Activated CD8-positive, alpha-beta T cell treated with anti-CD3 and anti-CD28 coated beads, Interleukin-2, amount 10 ng/mL, durations not matched to agents 7 days and 5 days (primary cell): ENCODE data around the gene CLEC10A. TPM values are rescaled to one million over a fixed set of nuclear protein-coding genes. Genes with fewer than 3 reads are reported as not detected.

Source experiments
- ATAC-seq: fragments of 150-1000 bp; cut with Tn5 transposase; one replicate; pipeline ENCODE4 v1.10.0; 2021; ENCODE audit warnings: moderate library complexity
- CTCF ChIA-PET: fragments of 350-600 bp; sonication (Branson Sonifier 250); formaldehyde crosslinking; loops from one replicate; lab custom pipeline; 2021; ENCODE audit warnings: antibody characterized with exemption; lab: Charles Lee
- POLR2A ChIA-PET: fragments of 350-600 bp; sonication (Branson Sonifier 250); formaldehyde crosslinking; loops from one replicate; lab custom pipeline; 2021; ENCODE audit warnings: antibody characterized with exemption; lab: Charles Lee
- DNase-seq: peaks from one replicate; pipeline ENCODE4 v3.0.0-alpha.2; 2020
- H3K27ac Mint-ChIP-seq: one replicate; pipeline ENCODE4 v1.8.0; 2021; ENCODE audit warnings: mild to moderate bottlenecking, mixed read lengths
- H3K27me3 Mint-ChIP-seq: one replicate; pipeline ENCODE4 v1.8.0; 2021; ENCODE audit warnings: low read depth, mixed read lengths
- H3K36me3 Mint-ChIP-seq: one replicate; pipeline ENCODE4 v1.8.0; 2021; ENCODE audit warnings: low read depth, mixed read lengths
- H3K4me1 Mint-ChIP-seq: one replicate; pipeline ENCODE4 v1.8.0; 2021; ENCODE audit warnings: low read depth, mixed read lengths
- H3K4me3 Mint-ChIP-seq: one replicate; pipeline ENCODE4 v1.8.0; 2021; ENCODE audit warnings: mild to moderate bottlenecking, mixed read lengths
- H3K9me3 Mint-ChIP-seq: one replicate; pipeline ENCODE4 v1.8.0; 2022; ENCODE audit warnings: mixed read lengths; ENCODE audit not compliant: insufficient read depth
- total RNA-seq, 2 experiments: library from RNA; stranded (reverse); gene quantifications; one replicate each; pipeline ENCODE4 v1.2.3, GENCODE V29; 2021

CLEC10A gene
- total RNA-seq, 2 experiments from 2014 or later = not detected

DNA sequence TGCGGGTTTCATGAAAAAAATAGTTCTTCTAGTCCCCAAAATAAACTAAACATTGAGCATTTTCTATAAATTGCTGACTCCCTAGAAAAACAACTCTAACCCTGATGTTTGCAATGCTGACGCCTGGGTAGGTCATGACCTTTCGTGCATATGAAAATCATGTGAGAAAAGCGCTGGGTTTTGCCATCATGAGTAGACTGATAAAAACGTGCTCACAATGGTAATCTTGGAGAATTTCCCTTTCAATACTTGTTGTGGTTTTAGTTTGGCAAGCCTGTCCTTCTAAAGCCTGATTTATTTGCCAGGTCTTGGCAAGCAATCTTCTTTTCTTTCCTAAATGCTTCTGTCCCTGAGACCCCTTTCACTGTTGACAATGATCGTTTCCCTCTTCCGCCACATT lies 4.0 kb upstream of the CLEC10A start:
- POLR2A ChIA-PET = interaction anchor here (0.6 kb wide), 1 partner anchor 503 kb away, joined by 3 read pairs; no protein-coding TSS in a partner anchor
- DNase-seq (no peak), ATAC-seq (no peak)
- CTCF ChIA-PET = interaction anchor here (1.4 kb wide), 1 partner anchor 94 kb away, joined by 3 read pairs; no protein-coding TSS in a partner anchor
- Mint-ChIP-seq H3K36me3 (no peaks in the 10 kb centered on the region), H3K9me3 (no peaks in the 10 kb centered on the region), H3K4me3 (no peak overlapping the region), H3K27ac (no peak overlapping the region), H3K27me3 (peaks cover 34% of the 10 kb centered on the region), H3K4me1 (peaks cover 36% of the 10 kb centered on the region)

DNA sequence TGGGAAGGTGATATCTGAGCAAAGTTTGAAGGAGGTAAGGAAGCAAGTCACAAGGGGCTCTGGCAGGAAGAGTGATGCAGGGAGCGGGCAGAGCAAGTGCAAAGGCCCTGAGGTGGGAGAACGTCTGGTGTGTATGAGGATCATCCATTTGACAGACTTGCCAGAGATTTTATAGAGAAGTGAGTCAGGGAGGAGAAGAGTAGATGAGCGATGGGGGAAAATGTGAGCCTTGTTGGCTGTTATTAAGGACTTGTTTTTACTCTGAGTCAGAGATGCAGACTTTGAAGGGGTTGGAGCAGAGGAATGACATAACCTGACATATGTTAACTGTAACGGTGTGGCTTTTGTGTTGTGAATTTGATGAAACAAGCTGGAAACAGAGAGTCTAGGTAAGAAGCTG lies 3.5 kb upstream of the CLEC10A start:
- H3K4me3 Mint-ChIP-seq = no peak overlapping the region
- no peaks in the 10 kb centered on the region for H3K36me3 Mint-ChIP-seq
- ATAC-seq (no peak), DNase-seq (no peak)
- H3K4me1 Mint-ChIP-seq = peaks cover 36% of the 10 kb centered on the region
- ChIA-PET CTCF (no interaction called here), POLR2A (no interaction called here)
- H3K9me3 Mint-ChIP-seq = no peaks in the 10 kb centered on the region
- H3K27me3 Mint-ChIP-seq = peaks cover 34% of the 10 kb centered on the region
- H3K27ac Mint-ChIP-seq = no peak overlapping the region

DNA sequence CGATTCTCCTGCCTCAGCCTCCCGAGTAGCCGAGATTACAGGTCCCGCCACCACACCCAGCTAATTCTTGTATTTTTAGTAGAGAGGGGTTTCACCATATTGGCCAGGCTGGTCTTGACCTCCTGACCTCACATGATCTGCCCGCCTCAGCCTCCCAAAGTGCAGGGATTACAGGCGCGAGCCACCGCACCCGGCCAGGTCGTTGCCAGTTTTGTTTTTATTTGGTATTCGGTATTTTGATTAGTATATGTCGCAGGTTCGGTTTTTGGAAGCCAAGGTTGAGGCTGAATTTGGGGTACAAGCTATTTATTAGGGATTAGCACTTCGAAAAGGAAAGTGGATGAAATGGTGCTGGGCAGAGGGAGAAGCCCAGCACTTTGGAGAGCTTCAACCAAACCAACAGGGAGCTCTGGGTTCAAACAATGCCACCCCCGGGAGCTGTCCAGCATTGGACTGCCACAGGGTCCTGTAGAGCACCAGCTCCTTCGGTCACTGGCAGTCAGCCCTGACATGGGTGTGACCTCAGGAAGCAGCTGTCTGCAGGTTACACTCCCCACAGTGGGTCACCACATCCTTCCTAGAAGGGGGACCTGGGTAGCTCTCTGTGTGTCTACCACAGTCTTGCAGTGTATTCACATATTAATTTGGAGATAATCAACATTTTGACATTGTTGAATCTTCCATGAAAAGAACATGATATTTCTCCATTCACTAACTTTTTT lies 1.5 kb upstream of the CLEC10A start:
- Mint-ChIP-seq H3K27me3 (peaks cover 29% of the 10 kb centered on the region), H3K4me3 (peak overlapping the region; percentile 16), H3K36me3 (no peaks in the 10 kb centered on the region), H3K27ac (no peak overlapping the region), H3K9me3 (no peaks in the 10 kb centered on the region), H3K4me1 (peaks cover 36% of the 10 kb centered on the region)
- CTCF ChIA-PET = interaction anchor here (1.0 to 2.3 kb wide), 4 partner anchors 29 to 51 kb away, joined by 3 to 13 read pairs (median 4); no protein-coding TSS in a partner anchor
- ATAC-seq (peak; percentile 84), DNase-seq (peak; percentile 81)
- POLR2A ChIA-PET = no interaction called here

DNA sequence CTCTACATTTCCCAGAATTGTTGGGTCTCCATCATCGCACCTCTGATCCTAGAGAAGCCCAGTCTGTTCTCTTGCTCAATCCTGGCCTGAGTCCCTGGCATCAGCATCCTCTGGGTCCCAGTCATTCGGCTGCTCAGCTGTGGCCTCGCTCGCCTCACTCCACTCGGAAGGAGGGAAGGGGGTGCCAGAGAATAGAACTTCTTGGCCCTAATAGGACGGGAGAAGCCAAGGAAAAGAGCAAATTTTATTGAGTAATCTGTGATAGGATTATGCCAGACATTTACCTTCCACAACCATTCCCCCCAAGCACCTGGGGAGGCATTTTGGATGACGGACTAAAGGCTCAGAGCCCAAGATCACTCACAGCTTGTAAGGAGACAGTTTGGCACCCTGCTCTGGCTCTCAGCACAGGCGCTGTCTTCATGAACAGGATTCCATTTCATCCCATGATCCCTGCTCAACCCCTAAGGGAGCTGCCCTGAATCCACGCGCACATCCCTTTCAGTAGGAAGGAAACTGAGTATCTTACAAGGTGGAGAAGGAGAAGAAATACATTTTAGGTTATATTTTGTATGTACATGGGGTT lies 498 bp upstream of the CLEC10A start:
- CTCF ChIA-PET = interaction anchor here (1.3 to 2.3 kb wide), 2 partner anchors 28 to 52 kb away, joined by 6 to 13 read pairs; no protein-coding TSS in a partner anchor

DNA sequence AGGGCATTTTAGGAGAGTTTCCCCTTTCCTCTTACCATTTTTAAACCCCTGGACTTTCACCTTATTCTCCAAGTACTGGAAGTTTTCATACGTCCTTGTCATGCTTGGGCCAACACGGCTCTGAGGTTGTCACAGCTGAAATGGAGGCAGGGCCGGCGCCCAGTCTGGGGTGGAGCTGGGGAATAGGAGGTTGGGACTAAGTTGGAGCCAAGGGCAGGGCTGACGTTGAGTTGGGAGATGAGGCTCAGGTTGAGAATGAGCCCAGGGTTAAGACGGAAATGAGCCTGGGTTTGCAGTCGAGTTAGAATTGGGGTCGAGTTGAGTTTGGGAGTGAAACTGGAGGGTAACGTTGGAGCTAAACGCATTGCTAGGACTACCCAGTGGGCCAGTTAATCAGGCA lies 1.3 kb downstream of the CLEC10A start:
- ATAC-seq (no peak), DNase-seq (no peak)
- CTCF ChIA-PET = no interaction called here
- Mint-ChIP-seq H3K4me1 (peaks cover 30% of the 10 kb centered on the region), H3K4me3 (no peak overlapping the region), H3K36me3 (no peaks in the 10 kb centered on the region), H3K27me3 (peaks cover 15% of the 10 kb centered on the region), H3K9me3 (no peaks in the 10 kb centered on the region), H3K27ac (no peak overlapping the region)
- POLR2A ChIA-PET = no interaction called here

More for the DNA sequence above, 498 bp upstream of the CLEC10A start:
- ATAC-seq (no peak), DNase-seq (no peak)
- no peaks in the 10 kb centered on the region for H3K36me3 Mint-ChIP-seq
- POLR2A ChIA-PET = no interaction called here
- peaks cover 36% of the 10 kb centered on the region for H3K4me1 Mint-ChIP-seq
- peaks cover 25% of the 10 kb centered on the region for H3K27me3 Mint-ChIP-seq
- no peak overlapping the region for H3K4me3 Mint-ChIP-seq
- H3K27ac Mint-ChIP-seq = no peak overlapping the region
- no peaks in the 10 kb centered on the region for H3K9me3 Mint-ChIP-seq

DNA sequence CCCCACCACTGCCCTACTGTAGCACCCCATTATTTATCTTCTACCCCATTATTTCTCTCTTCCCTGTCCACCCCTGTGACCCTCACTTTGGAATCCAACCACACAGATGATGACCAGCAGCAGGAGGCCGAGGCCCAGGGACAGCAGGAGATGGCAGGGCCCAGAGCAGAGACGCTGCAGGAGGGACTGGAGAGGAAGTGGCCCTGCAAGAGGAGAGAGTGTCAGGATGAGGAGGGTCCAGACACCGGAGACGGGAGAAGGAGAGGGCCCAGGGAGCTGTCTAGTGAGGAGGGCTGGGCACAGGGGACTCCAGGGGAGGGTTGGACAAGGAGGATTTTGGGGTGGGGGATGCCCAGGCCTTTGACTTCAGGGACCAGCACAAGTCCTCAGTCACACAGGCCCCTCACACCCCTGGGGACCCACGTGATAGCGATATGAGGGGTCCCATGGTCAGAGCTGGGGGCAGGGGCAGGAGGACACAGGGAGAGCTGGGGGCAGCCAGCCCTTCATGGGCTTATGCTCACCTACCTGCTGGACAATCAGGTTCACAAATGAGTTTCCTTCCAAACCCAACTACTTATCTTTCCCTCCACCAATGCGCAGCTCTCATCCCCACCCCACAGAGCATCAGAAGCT lies 2.0 kb downstream of the CLEC10A start:
- ATAC-seq (no peak), DNase-seq (no peak)
- peaks cover 25% of the 10 kb centered on the region for H3K4me1 Mint-ChIP-seq
- POLR2A ChIA-PET = no interaction called here
- H3K36me3 Mint-ChIP-seq = no peaks in the 10 kb centered on the region
- H3K4me3 Mint-ChIP-seq = no peak overlapping the region
- H3K9me3 Mint-ChIP-seq = no peaks in the 10 kb centered on the region
- no peak overlapping the region for H3K27ac Mint-ChIP-seq
- CTCF ChIA-PET = no interaction called here
- H3K27me3 Mint-ChIP-seq = peaks cover 12% of the 10 kb centered on the region

DNA sequence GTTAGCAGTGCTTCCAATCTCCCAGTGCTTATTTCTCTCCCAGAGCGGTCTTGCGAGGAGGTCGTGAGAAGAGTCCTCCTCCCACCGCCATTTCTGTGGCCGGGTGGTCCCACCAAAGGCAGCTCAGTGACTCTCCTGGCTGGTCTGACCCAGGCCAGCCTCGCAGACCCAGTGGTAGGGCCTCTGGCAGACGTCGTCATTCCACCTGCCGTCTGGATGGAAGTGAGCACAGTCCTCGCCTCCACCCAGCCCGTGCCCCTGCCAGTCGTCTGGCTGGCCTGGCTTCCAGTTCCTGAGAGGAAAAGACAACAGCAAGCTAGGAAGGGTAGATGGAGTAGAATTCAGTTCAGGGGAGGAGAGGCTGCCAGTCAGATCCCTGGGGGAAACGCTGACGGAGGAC lies 5.1 kb downstream of the CLEC10A start:
- Mint-ChIP-seq H3K27me3 (peaks cover 13% of the 10 kb centered on the region), H3K36me3 (no peaks in the 10 kb centered on the region), H3K27ac (no peak overlapping the region), H3K4me3 (no peak overlapping the region), H3K4me1 (no peaks in the 10 kb centered on the region), H3K9me3 (no peaks in the 10 kb centered on the region)
- no peak for ATAC-seq
- no peak for DNase-seq
- POLR2A ChIA-PET = no interaction called here
- CTCF ChIA-PET = interaction anchor here (0.8 to 1.3 kb wide), 5 partner anchors 17 to 103 kb away, joined by 3 to 4 read pairs (median 3); no protein-coding TSS in a partner anchor

DNA sequence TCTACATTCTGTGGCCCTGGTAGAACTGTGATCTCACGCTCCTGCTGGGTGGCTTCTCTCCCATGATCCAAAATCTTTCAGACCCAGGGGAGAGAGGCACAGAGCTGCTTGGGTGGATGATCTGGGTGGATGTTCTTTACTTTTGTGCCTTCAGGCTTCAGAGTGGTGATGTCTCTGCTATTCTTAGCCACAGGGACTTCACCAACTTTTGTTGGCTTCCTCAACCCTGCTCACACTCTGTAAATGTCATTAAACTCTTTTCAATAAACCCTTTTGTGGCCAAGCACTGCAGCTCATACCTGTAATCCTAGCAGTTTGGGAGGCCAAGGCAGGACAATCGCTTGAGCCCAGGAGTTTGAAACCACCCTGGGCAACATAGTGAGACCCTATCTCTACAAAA lies 7.6 kb downstream of the CLEC10A start:
- peaks cover 17% of the 10 kb centered on the region for H3K27me3 Mint-ChIP-seq
- ATAC-seq = no peak
- POLR2A ChIA-PET = no interaction called here
- H3K9me3 Mint-ChIP-seq = peaks cover 12% of the 10 kb centered on the region
- H3K4me1 Mint-ChIP-seq = no peaks in the 10 kb centered on the region
- no peak overlapping the region for H3K27ac Mint-ChIP-seq
- CTCF ChIA-PET = interaction anchor here (1.7 kb wide), 1 partner anchor 27 kb away, joined by 7 read pairs; no protein-coding TSS in a partner anchor
- no peak for DNase-seq
- no peaks in the 10 kb centered on the region for H3K36me3 Mint-ChIP-seq
- no peak overlapping the region for H3K4me3 Mint-ChIP-seq

DNA sequence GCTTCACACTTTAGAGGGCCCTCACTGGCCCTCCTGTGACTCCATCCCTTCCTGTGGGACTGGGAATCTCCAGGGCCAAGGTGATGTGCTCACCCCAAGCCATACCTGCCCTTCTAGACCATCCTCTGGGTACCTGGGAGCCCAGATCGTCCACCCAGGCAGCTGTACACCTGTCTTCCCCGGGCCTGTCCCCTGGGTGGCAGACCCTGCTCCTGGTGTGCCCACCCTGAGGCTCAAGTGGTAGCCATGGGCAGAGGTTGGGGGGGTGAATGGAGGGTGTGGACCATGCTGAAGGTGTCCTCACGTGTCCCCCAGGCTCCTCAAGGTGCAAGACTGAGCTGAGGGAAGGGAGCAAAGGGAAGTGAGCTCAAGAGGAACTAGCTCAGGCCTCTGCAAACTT lies 9.3 kb downstream of the CLEC10A start:
- DNase-seq (no peak), ATAC-seq (no peak)
- peaks cover 17% of the 10 kb centered on the region for H3K27me3 Mint-ChIP-seq
- no peaks in the 10 kb centered on the region for H3K36me3 Mint-ChIP-seq
- H3K4me1 Mint-ChIP-seq = no peaks in the 10 kb centered on the region
- ChIA-PET CTCF (no interaction called here), POLR2A (no interaction called here)
- H3K4me3 Mint-ChIP-seq = no peak overlapping the region
- H3K9me3 Mint-ChIP-seq = peaks cover 12% of the 10 kb centered on the region
- no peak overlapping the region for H3K27ac Mint-ChIP-seq

DNA sequence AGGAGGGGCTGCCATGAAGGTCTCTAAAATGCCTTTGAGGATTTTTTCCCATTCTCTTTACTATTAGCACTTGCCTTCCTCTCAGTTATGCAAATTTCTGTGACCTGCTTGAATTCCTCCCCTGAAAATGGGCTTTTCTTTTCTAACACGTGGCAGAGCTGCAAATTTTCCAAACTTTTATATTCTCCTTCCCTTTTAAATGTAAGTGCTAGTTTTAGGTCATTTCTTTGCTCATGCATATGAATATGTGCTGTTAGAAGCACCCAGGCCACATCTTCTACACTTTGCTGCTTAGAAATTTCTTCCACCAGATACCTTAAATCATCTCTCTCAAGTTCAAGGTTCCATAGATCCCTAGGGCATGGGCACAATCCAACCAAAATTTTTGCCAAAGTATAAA lies 11.8 kb downstream of the CLEC10A start:
- Mint-ChIP-seq H3K27me3 (peaks cover 16% of the 10 kb centered on the region), H3K9me3 (peaks cover 12% of the 10 kb centered on the region), H3K4me1 (no peaks in the 10 kb centered on the region), H3K4me3 (no peak overlapping the region), H3K27ac (no peak overlapping the region), H3K36me3 (no peaks in the 10 kb centered on the region)
- POLR2A ChIA-PET = no interaction called here
- DNase-seq = no peak
- ATAC-seq = no peak
- CTCF ChIA-PET = no interaction called here

DNA sequence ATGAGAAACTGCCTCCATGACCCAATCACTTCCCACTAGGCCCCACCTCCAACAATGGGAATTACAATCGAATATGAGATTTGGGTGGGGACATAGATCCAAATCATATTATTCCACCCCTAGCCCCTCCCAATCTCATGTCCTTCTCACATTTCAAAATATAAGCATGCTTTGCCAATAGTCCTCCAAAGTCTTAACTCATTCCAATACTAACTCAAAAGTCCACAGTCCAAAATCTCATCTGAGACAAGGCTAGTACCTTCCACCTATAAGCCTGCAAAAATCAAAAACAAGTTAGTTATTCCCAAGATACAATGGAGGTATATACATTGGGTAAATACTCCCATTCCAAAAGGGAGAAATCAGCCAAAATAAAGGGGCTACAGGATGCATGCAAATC lies 12.9 kb downstream of the CLEC10A start:
- no peaks in the 10 kb centered on the region for H3K36me3 Mint-ChIP-seq
- DNase-seq (no peak), ATAC-seq (no peak)
- peaks cover 12% of the 10 kb centered on the region for H3K9me3 Mint-ChIP-seq
- H3K4me3 Mint-ChIP-seq = no peak overlapping the region
- CTCF ChIA-PET = no interaction called here
- H3K27ac Mint-ChIP-seq = no peak overlapping the region
- H3K4me1 Mint-ChIP-seq = no peaks in the 10 kb centered on the region
- peaks cover 14% of the 10 kb centered on the region for H3K27me3 Mint-ChIP-seq
- POLR2A ChIA-PET = no interaction called here

DNA sequence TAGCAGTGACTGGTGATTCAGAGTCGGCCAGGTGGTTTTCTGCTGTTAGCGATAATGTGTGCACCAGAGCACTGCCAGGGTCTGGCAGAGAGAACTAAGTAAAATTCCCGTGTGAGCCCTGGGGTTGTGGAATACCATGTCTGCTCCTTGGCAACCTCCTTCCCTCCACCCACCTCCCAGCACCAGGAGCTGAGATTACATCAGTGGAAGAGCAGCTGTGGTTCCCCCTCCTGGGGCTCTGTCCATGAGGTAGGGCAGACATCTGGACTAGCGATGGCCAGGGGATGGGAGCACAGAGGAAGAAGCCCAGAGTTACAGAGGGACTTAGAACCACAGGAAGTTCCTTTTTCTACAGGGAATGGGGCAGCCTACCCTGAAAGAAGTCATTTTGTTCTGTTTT lies 15.8 kb downstream of the CLEC10A start:
- POLR2A ChIA-PET = no interaction called here
- ATAC-seq (no peak), DNase-seq (no peak)
- Mint-ChIP-seq H3K4me1 (no peaks in the 10 kb centered on the region), H3K27me3 (peaks cover 14% of the 10 kb centered on the region), H3K36me3 (no peaks in the 10 kb centered on the region), H3K27ac (no peak overlapping the region), H3K4me3 (no peak overlapping the region), H3K9me3 (peaks cover 12% of the 10 kb centered on the region)
- CTCF ChIA-PET = no interaction called here
